ENCODE measurements around the gene PTPRG.

The PTPRG gene

DNA sequence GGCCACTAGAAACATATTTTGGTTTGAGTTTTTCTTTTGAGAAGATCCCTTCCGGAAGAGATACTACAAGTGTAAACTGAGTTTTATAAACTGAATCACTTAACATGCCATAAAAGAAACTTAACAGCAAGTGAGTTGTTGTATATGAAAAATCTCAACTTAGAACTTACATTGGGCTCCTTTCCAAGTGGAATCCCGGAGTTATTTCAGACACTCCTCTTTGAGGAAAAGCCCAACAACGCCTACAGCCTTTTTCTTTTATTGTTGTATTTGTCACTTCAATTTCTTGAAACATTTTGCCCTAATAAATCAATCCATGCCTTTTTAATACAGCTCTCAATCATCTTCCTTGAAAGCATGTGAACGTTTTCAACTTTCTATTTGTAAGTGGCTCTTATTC lies 674.6 kb downstream of the PTPRG start:
- TF ChIP-seq, protein P1, sequence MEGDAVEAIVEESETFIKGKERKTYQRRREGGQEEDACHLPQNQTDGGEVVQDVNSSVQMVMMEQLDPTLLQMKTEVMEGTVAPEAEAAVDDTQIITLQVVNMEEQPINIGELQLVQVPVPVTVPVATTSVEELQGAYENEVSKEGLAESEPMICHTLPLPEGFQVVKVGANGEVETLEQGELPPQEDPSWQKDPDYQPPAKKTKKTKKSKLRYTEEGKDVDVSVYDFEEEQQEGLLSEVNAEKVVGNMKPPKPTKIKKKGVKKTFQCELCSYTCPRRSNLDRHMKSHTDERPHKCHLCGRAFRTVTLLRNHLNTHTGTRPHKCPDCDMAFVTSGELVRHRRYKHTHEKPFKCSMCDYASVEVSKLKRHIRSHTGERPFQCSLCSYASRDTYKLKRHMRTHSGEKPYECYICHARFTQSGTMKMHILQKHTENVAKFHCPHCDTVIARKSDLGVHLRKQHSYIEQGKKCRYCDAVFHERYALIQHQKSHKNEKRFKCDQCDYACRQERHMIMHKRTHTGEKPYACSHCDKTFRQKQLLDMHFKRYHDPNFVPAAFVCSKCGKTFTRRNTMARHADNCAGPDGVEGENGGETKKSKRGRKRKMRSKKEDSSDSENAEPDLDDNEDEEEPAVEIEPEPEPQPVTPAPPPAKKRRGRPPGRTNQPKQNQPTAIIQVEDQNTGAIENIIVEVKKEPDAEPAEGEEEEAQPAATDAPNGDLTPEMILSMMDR (IDR thresholded peaks at IDR 0.05; ENCODE audit: low read depth, low read length, missing control alignments) = no peak
- no peak for DNase-seq (ENCODE audit: extremely low read depth, low read depth)

DNA sequence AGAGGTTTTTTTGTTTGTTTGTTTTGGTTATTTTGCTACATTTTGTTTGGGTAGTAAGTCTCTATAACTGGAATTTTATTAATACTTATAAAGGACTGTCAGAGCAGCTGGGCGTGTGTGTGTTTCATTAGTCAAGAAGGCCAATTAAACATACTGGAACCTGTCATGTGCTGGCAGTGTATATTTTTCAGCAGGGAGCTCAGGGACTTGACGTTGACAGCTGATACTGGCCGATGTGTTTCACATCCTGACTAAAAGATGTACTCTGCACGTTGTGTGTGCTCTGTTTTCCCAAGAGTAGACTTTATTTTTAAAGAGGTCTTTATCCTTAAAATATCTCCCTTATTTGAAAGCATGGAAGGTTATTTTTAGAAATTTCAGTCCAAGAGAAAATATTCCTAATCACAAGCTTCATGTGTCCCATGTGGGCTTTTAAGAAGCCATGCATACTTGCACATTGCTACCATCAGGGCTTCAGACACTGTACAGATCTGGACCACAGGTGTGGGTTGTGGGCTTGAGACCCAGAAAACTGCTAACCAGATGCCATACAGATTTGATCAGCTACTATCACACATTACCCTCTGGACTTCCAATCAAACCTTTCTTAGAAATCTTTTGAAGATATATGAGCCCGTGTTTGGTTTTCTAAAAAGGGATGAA lies 676.0 kb downstream of the PTPRG start:
- no peak overlapping the region for H3K4me3 ChIP-seq (replicated peaks; ENCODE audit: low read depth, low read length)
- TF ChIP-seq, protein P1 (IDR thresholded peaks at IDR 0.05; ENCODE audit: low read depth, low read length, missing control alignments) = no peak
- DNase-seq (ENCODE audit: extremely low read depth, low read depth) = no peak

More for the DNA sequence above, 674.6 kb downstream of the PTPRG start:
- H3K4me3 ChIP-seq (replicated peaks; ENCODE audit: low read depth, low read length) = no peak overlapping the region

DNA sequence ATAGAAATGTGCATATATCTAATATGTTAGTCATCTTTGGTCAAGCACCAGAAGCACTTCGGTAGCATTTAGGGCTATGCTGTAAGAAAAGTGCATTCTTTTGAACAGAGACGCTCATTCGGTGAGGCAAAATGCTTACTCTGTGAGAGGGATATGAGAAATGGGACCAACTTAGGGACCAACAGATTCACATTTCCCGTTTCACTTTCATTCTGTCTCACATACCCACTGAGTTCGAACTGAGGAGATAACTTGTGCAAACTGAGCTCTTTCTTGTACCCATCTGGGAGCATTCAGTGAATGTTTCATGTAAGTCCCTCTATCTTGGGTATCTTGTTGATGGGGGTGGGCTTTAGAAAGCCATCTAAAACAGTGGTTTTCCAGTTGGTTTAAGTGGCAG lies 676.6 kb downstream of the PTPRG start:
- H3K4me3 ChIP-seq (replicated peaks; ENCODE audit: low read depth, low read length) = no peak overlapping the region
- DNase-seq (ENCODE audit: extremely low read depth, low read depth) = no peak
- TF ChIP-seq, protein P1 (IDR thresholded peaks at IDR 0.05; ENCODE audit: low read depth, low read length, missing control alignments) = no peak

DNA sequence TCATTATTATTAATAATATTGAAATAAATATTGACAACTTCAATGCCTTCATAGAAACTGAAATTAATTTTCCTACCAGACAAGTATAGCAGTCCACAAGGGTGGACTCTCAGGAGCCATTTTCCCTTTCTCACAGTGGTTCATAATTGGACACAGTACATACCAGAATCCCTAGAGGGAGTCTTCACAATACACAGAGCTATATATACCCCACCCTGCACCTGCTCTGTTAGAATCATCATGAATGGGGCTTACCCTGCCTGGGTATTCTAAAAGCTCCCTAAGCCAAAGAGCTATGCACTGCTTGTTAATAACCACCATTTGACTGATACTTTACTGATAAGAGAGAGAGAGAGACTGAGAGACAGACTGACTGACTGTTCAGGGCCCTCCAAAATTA lies 677.1 kb downstream of the PTPRG start:
- no peak for DNase-seq (ENCODE audit: extremely low read depth, low read depth)

DNA sequence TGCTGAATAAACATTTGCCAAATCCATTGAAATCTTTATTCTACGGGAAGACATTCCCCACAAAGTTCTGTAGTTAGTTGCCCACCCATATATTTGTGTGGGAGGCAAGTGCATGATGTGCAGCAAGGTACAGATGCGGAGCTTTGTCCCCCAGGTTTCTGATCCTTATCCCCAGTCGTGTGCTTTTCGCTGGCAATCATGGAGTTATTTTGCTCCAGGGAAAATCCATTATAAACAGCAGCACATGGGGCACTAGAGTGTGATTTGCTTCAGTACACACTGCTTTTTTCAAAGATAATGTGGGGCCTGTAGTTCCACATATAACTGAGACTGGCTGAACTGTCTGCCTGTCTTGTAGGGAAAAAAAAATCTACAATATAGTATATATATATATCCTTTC lies 679.9 kb downstream of the PTPRG start:
- TF ChIP-seq, protein P1 (IDR thresholded peaks at IDR 0.05; ENCODE audit: low read depth, low read length, missing control alignments) = no peak
- H3K4me3 ChIP-seq (replicated peaks; ENCODE audit: low read depth, low read length) = no peak overlapping the region
- no peak for DNase-seq (ENCODE audit: extremely low read depth, low read depth)

More for the DNA sequence above, 677.1 kb downstream of the PTPRG start:
- TF ChIP-seq, protein P1 (IDR thresholded peaks at IDR 0.05; ENCODE audit: low read depth, low read length, missing control alignments) = no peak
- H3K4me3 ChIP-seq (replicated peaks; ENCODE audit: low read depth, low read length) = no peak overlapping the region

DNA sequence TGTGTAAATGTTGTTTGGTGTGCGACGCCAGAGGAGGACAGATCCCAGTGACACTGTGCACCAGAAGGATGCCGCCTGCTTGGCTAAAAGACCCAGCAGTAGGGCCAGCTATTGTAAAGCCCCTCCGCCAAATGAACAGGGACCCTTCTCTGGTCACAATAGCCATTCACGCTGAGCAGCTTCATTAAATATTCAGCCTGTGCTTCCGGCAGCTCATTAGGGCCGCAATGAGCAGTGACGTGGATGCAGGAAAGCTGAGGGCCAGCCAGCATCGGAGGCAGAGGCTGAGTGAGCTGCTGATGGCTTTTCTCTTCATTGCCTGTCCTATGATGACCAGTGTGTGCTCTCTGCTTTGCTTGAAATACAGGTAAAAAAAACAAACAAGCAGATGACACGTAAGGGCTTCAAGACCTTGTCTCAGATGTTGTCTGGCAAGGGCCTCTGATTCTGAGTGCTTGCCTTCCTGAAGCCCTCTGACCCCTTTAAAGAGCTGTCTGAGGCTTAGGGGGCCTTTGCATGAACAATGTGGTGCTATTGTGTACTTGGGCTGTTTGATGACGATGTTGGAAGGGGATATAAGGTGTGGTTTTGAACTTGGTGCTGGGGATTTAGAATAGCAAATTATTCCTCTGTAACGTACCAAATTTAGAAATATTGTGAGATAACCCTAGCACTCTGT lies 681.6 kb downstream of the PTPRG start:
- no peak overlapping the region for H3K4me3 ChIP-seq (replicated peaks; ENCODE audit: low read depth, low read length)
- DNase-seq (ENCODE audit: extremely low read depth, low read depth) = no peak
- TF ChIP-seq, protein P1 (IDR thresholded peaks at IDR 0.05; ENCODE audit: low read depth, low read length, missing control alignments) = no peak
